H1 (cell line): ENCODE results near the gene ADTRP. TPM values are rescaled to one million over a fixed set of nuclear protein-coding genes. Genes with fewer than 3 reads are reported as not detected.

Experiments
- CTCF ChIA-PET: fragments of 300-600 bp; sonication (Branson Sonifier 250); formaldehyde crosslinking; loops from one replicate; lab custom pipeline; 2021; ENCODE audit not compliant: partially characterized antibody; lab: Charles Lee
- POLR2A ChIA-PET: fragments of 300-600 bp; sonication (Branson Sonifier 250); formaldehyde crosslinking; loops from one replicate; lab custom pipeline; 2021; ENCODE audit warnings: inconsistent platforms; ENCODE audit not compliant: partially characterized antibody; lab: Charles Lee
- DNase-seq, 2 experiments: peaks; one replicate each; pipeline versions ENCODE4 v3.0.0 to v3.0.0-alpha.2; 2010 to 2022; ENCODE audit warnings: low spot score in 2 of 2, low read depth in 1 of 2, mixed read lengths in 1 of 2
- FAIRE-seq: peaks from 2 replicates; lab custom pipeline; 2011; peaks lifted over from hg19 to GRCh38; lab: Jason Lieb, UNC
- H2AFZ ChIP-seq: 2 replicates; pipeline ENCODE4 v1.8.1; 2012; ENCODE audit warnings: low read length, inconsistent platforms
- H2AK5ac ChIP-seq: 2 replicates; pipeline ENCODE4 v1.6.1; 2013; ENCODE audit warnings: low read depth, low read length
- H2BK120ac ChIP-seq: replicated peaks from 2 replicates; pipeline ENCODE3; 2013; ENCODE audit warnings: low read depth, low read length, inconsistent platforms
- H2BK12ac ChIP-seq: 2 replicates; pipeline ENCODE4 v1.6.1; 2013; ENCODE audit warnings: low read depth, low read length
- H2BK15ac ChIP-seq: 2 replicates; pipeline ENCODE4 v1.6.1; 2013; ENCODE audit warnings: low read length
- H2BK20ac ChIP-seq: 2 replicates; pipeline ENCODE4 v1.6.1; 2013; ENCODE audit warnings: low read length
- H2BK5ac ChIP-seq: 2 replicates; pipeline ENCODE4 v1.6.1; 2013; ENCODE audit warnings: low read depth, low read length
- H3K14ac ChIP-seq: 2 replicates; pipeline ENCODE4 v1.6.1; 2013; ENCODE audit warnings: inconsistent platforms; ENCODE audit not compliant: insufficient read length
- H3K18ac ChIP-seq: 2 replicates; pipeline ENCODE4 v1.6.1; 2013; ENCODE audit warnings: low read length; ENCODE audit errors: extremely low read depth
- H3K23ac ChIP-seq: 2 replicates; pipeline ENCODE4 v1.6.1; 2013; ENCODE audit warnings: inconsistent platforms; ENCODE audit not compliant: insufficient read length
- H3K23me2 ChIP-seq: 2 replicates; pipeline ENCODE4 v1.6.1; 2013; ENCODE audit warnings: low read depth, low read length
- H3K27ac ChIP-seq: 2 replicates; pipeline ENCODE4 v1.6.1; 2011; ENCODE audit warnings: low read depth, low read length, inconsistent platforms
- H3K27me3 ChIP-seq, 4 experiments: replicated peaks in 1 of 4; 1 replicate in 1 of 4; 2 replicates in 3 of 4; pipeline versions ENCODE4 v1.6.1 to v1.8.1; 2011 to 2013; ENCODE audit warnings: low read length in 3 of 4, mild to moderate bottlenecking in 3 of 4, inconsistent platforms in 2 of 4, mixed read lengths in 2 of 4, moderate library complexity in 1 of 4; ENCODE audit not compliant: control insufficient read depth in 3 of 4, insufficient read depth in 3 of 4; ENCODE audit errors: extremely low read depth in 1 of 4
- H3K36me3 ChIP-seq, 4 experiments: 2 replicates each; pipeline versions ENCODE4 v1.6.1 to v1.8.1; 2011 to 2013; ENCODE audit warnings: mild to moderate bottlenecking in 4 of 4, low read length in 3 of 4, moderate library complexity in 2 of 4, control low read depth in 1 of 4, inconsistent platforms in 1 of 4; ENCODE audit not compliant: insufficient read depth in 4 of 4, control insufficient read depth in 2 of 4
- H3K4ac ChIP-seq: replicated peaks from 2 replicates; pipeline ENCODE3; 2013; ENCODE audit warnings: low read length, low read depth, mixed read lengths, inconsistent platforms; ENCODE audit not compliant: insufficient read length
- H3K4me1 ChIP-seq, 4 experiments: replicated peaks in 1 of 4; 1 replicate in 1 of 4; 2 replicates in 3 of 4; pipeline versions ENCODE4 v1.6.1 to v1.8.1; 2011 to 2013; ENCODE audit warnings: low read length in 3 of 4, inconsistent platforms in 2 of 4, mixed read lengths in 1 of 4; ENCODE audit not compliant: insufficient read depth in 4 of 4, control insufficient read depth in 3 of 4
- H3K4me2 ChIP-seq, 2 experiments: 2 replicates each; pipeline versions ENCODE4 v1.6.1 to v1.8.1; 2011 to 2013; ENCODE audit warnings: low read depth in 2 of 2, low read length in 2 of 2, control low read depth in 1 of 2, inconsistent platforms in 1 of 2, mild to moderate bottlenecking in 1 of 2; ENCODE audit not compliant: insufficient read depth in 1 of 2
- H3K4me3 ChIP-seq, 4 experiments: fragments of 200-600, 300-600 bp in 1 of 4; sonication (generic), shearing (Covaris generic), sonication (Bioruptor Twin) in 1 of 4; 2 replicates each; pipeline versions ENCODE4 v1.5.1 to v1.8.1; 2011 to 2016; ENCODE audit warnings: low read length in 4 of 4, low read depth in 3 of 4, control low read depth in 2 of 4, inconsistent platforms in 2 of 4, mild to moderate bottlenecking in 2 of 4, mixed read lengths in 1 of 4, moderate library complexity in 1 of 4; ENCODE audit not compliant: insufficient read depth in 2 of 4; ENCODE audit errors: extremely low read depth in 1 of 4
- H3K56ac ChIP-seq: replicated peaks from 2 replicates; pipeline ENCODE3; 2013; ENCODE audit warnings: low read depth, mild to moderate bottlenecking, mixed read lengths, low read length, inconsistent platforms; ENCODE audit not compliant: insufficient read length
- H3K79me1 ChIP-seq: 2 replicates; pipeline ENCODE4 v1.6.1; 2013; ENCODE audit warnings: low read depth, low read length, control low read depth
- H3K79me2 ChIP-seq, 2 experiments: 2 replicates each; pipeline versions ENCODE4 v1.6.1 to v1.8.1; 2012 to 2013; ENCODE audit warnings: low read length in 2 of 2, mild to moderate bottlenecking in 2 of 2, inconsistent platforms in 1 of 2; ENCODE audit not compliant: insufficient read depth in 2 of 2, control insufficient read depth in 1 of 2
- H3K9ac ChIP-seq, 4 experiments: replicated peaks in 1 of 4; 1 replicate in 1 of 4; 2 replicates in 3 of 4; pipeline versions ENCODE4 v1.6.1 to v1.8.1; 2011 to 2013; ENCODE audit warnings: low read depth in 3 of 4, low read length in 3 of 4, control low read depth in 2 of 4, mild to moderate bottlenecking in 2 of 4, moderate library complexity in 2 of 4, inconsistent platforms in 1 of 4; ENCODE audit errors: extremely low read depth in 1 of 4
- H3K9me3 ChIP-seq, 2 experiments: 2 replicates each; pipeline versions ENCODE4 v1.6.1 to v1.8.1; 2012 to 2013; ENCODE audit warnings: mild to moderate bottlenecking in 2 of 2, moderate library complexity in 2 of 2, control low read depth in 1 of 2, inconsistent platforms in 1 of 2, low read depth in 1 of 2, low read length in 1 of 2, mixed read lengths in 1 of 2; ENCODE audit not compliant: insufficient read depth in 2 of 2
- H4K20me1 ChIP-seq, 2 experiments: replicated peaks in 1 of 2; 2 replicates each; pipeline versions ENCODE3 to v1.8.1; 2011 to 2013; ENCODE audit warnings: inconsistent platforms in 2 of 2, low read length in 2 of 2, mild to moderate bottlenecking in 1 of 2; ENCODE audit not compliant: insufficient read depth in 2 of 2, control insufficient read depth in 1 of 2
- H4K5ac ChIP-seq: 2 replicates; pipeline ENCODE4 v1.6.1; 2013; ENCODE audit warnings: low read length, low read depth, mixed read lengths, inconsistent platforms; ENCODE audit not compliant: insufficient read length
- H4K8ac ChIP-seq: 2 replicates; pipeline ENCODE4 v1.8.0; 2013; ENCODE audit warnings: mild to moderate bottlenecking, moderate library complexity, low read length, inconsistent platforms; ENCODE audit not compliant: insufficient read depth; ENCODE audit errors: extremely low read depth
- H4K91ac ChIP-seq: replicated peaks from 2 replicates; pipeline ENCODE3; 2013; ENCODE audit warnings: low read length, mixed read lengths, inconsistent platforms; ENCODE audit not compliant: insufficient read length
- ASH2L ChIP-seq: fragments of 200-600, 300-600 bp; sonication (generic); IDR thresholded peaks from one replicate; pipeline ENCODE4 v1.7.1; 2017; ENCODE audit warnings: low read length
- ATF3 ChIP-seq: IDR thresholded peaks from 2 replicates; pipeline ENCODE4 v1.6.1; 2011; ENCODE audit warnings: low read depth, mild to moderate bottlenecking, low read length; ENCODE audit not compliant: insufficient read depth
- BRCA1 ChIP-seq: IDR thresholded peaks from 2 replicates; pipeline ENCODE4 v1.6.1; 2012; ENCODE audit warnings: low read depth, low read length, improper control_type of control experiment
- CBX5 ChIP-seq: fragments of 300-800, 300-1000 bp; sonication (generic); IDR thresholded peaks from 2 replicates; pipeline ENCODE4 v1.7.1; 2016; ENCODE audit warnings: antibody characterized with exemption, low read length, low read depth
- CBX8 ChIP-seq: fragments of 300-800, 300-1000 bp; sonication (generic); IDR thresholded peaks from 2 replicates; pipeline ENCODE4 v1.7.1; 2016; ENCODE audit warnings: low read depth, low read length, borderline replicate concordance
- CTBP2 ChIP-seq: IDR thresholded peaks from 2 replicates; pipeline ENCODE4 v1.7.0; 2011; ENCODE audit warnings: borderline replicate concordance, mild to moderate bottlenecking, moderate library complexity, mixed read lengths, low read length; ENCODE audit not compliant: insufficient read depth, insufficient read length
- E2F6 ChIP-seq: IDR thresholded peaks from 2 replicates; pipeline ENCODE4 v1.6.1; 2012; ENCODE audit warnings: inconsistent platforms
- RNF2 ChIP-seq: fragments of 200-900, 300-1000 bp; sonication (generic); IDR thresholded peaks from 2 replicates; pipeline ENCODE4 v1.7.1; 2016; ENCODE audit warnings: borderline replicate concordance, low read depth, mild to moderate bottlenecking, antibody characterized with exemption, low read length; ENCODE audit not compliant: poor library complexity, severe bottlenecking; ENCODE audit errors: missing control alignments
- SIX5 ChIP-seq: IDR thresholded peaks from 2 replicates; pipeline ENCODE4 v1.6.1; 2011; ENCODE audit warnings: mild to moderate bottlenecking, low read depth, low read length
- SP1 ChIP-seq: IDR thresholded peaks from 2 replicates; pipeline ENCODE4 v1.6.1; 2011; ENCODE audit warnings: low read depth, low read length
- SP2 ChIP-seq: IDR thresholded peaks from 2 replicates; pipeline ENCODE4 v1.6.1; 2012; ENCODE audit warnings: mild to moderate bottlenecking, low read length, inconsistent platforms
- SUZ12 ChIP-seq: fragments of 200-600 bp; sonication (generic); IDR thresholded peaks from 2 replicates; pipeline ENCODE4 v1.6.1; 2012; ENCODE audit warnings: mild to moderate bottlenecking, inconsistent platforms, low read length, moderate library complexity, mixed read lengths
- TAF1 ChIP-seq: IDR thresholded peaks from 2 replicates; pipeline ENCODE4 v1.6.1; 2011; ENCODE audit warnings: mild to moderate bottlenecking, low read depth, low read length
- YY1 ChIP-seq: IDR thresholded peaks from 2 replicates; pipeline ENCODE4 v1.6.1; 2011; ENCODE audit warnings: low read depth, mild to moderate bottlenecking, low read length
- WGBS, 2 experiments: shearing (Covaris generic) in 1 of 2; methylation state at CpG; one replicate each; pipeline versions ENCODE4 v1.1.6 to v1.1.7; 2013 to 2015; ENCODE audit warnings: low lambda C conversion rate in 2 of 2, mixed read lengths in 2 of 2, inconsistent platforms in 1 of 2, low coverage in 1 of 2, missing lambda C conversion rate in 1 of 2; ENCODE audit not compliant: insufficient replicate concordance in 2 of 2, insufficient coverage in 1 of 2, insufficient read length in 1 of 2; ENCODE audit errors: extremely low coverage in 1 of 2, missing lambda C conversion rate in 1 of 2; 5-methylcytosine and 5-hydroxymethylcytosine counted together
- polyA plus RNA-seq, 7 experiments: library from polyadenylated mRNA; depleted of rRNA in 3 of 7; stranded (reverse) in 5 of 7; unstranded in 2 of 7; fragments of >200 nt in 5 of 7; fragments of 200-250 nt in 2 of 7; gene quantifications; 1 replicate in 5 of 7; 2 replicates in 1 of 7; 4 replicates in 1 of 7; pipeline versions ENCODE4 v1.2.1 to v1.2.3, GENCODE V29; 2011 to 2013; ENCODE audit warnings: missing spikeins in 2 of 7, mixed read lengths in 2 of 7
- total RNA-seq: library from RNA; stranded (reverse); fragmentation: NEBNext Ultra II Directional; extraction: Animal tissue kit (Norgen Biotek cat#: 25700); gene quantifications from 2 replicates; pipeline ENCODE4 v1.2.1, GENCODE V29; 2021

The ADTRP gene
- total and polyA plus RNA-seq, 2 of the 8 experiments (the other 6 are each of a cell fraction or from before 2014, with no cell fraction given), result 0.08 to 0.45 TPM

DNA sequence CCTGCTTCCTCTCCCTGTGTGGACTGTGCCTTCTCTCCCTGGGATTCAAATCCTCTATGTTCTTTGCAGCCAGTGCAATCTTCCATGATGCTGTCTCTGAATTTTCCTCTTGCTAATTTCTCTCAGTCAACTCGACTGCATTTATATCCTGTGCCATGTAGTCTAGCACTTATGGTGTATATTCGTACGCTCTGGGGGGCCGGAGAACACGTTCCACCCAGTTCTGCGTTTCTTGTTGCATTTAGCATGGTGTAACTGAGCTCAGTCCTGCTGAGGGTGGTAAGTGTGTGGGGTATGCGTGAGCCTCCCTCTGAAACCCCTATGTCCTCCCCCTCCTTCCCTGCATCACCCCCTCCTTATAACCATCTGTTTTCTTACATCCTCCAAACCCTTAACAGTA lies 42.0 kb downstream of the ADTRP start:
- Histone ChIP-seq H3K4me2 (no peak overlapping the region), H3K56ac (no peak overlapping the region), H3K27me3 (no peaks in the 10 kb centered on the region), H2AFZ (no peak overlapping the region), H2BK5ac (no peak overlapping the region), H3K4me3 (no peak overlapping the region), H4K8ac (no peak overlapping the region), H3K23me2 (no peaks in the 10 kb centered on the region; the same call in none of the 2 replicates), H3K9me3 (no peaks in the 10 kb centered on the region), H4K20me1 (no peaks in the 10 kb centered on the region), H3K9ac (no peak overlapping the region), H4K91ac (no peak overlapping the region), H3K79me1 (no peaks in the 10 kb centered on the region), H3K27ac (no peak overlapping the region), H2BK120ac (no peak overlapping the region), H3K79me2 (no peaks in the 10 kb centered on the region), H4K5ac (no peak overlapping the region), H3K4ac (no peak overlapping the region), H3K36me3 (no peaks in the 10 kb centered on the region), H3K18ac (no peak overlapping the region), H2BK20ac (no peak overlapping the region), H2BK15ac (no peak overlapping the region), H2BK12ac (no peak overlapping the region), H3K14ac (no peak overlapping the region), H3K23ac (no peak overlapping the region), H3K4me1 (no peaks in the 10 kb centered on the region; a peak in 1 of 7 replicates), H2AK5ac (no peak overlapping the region)
- 81% methylated on average over 7 of the region's 7 CpGs; no CpG with 5 or more reads in 1 of the 2 experiments for WGBS, 2 experiments
- ChIA-PET POLR2A (no interaction called here), CTCF (interaction anchor here (0.9 to 1.0 kb wide), 2 partner anchors 11 to 80 kb away, joined by 3 read pairs; no protein-coding TSS in a partner anchor)
- DNase-seq, result no peak
- FAIRE-seq, result no peak
- TF ChIP-seq CBX8, result no peak
- TF ChIP-seq SIX5, result no peak
- TF ChIP-seq CBX5, result no peak
- TF ChIP-seq TAF1, result no peak
- no peak for TF ChIP-seq YY1
- no peak for TF ChIP-seq SP1
- TF ChIP-seq RNF2, result no peak
- no peak for TF ChIP-seq ATF3
- no peak for TF ChIP-seq ASH2L
- TF ChIP-seq CTBP2, result no peak
- TF ChIP-seq BRCA1, result no peak
- TF ChIP-seq SUZ12, result no peak
- TF ChIP-seq SP2, result no peak
- no peak for TF ChIP-seq E2F6
